HepG2 (cell line): ENCODE results near the gene GGA3. TPM values are rescaled to one million over a fixed set of nuclear protein-coding genes. Genes with fewer than 3 reads are reported as not detected.
A peak's percentile ranks its signal among the peaks of the same experiment; 100 is the strongest.

Experiments
- ATAC-seq: fragments of 200-7000 bp; cut with Tn5 transposase; 3 replicates; pipeline ENCODE4 v1.9.1; 2020; ENCODE audit warnings: mild to moderate bottlenecking, moderate library complexity
- BruUV-seq: library from RNA; stranded (reverse); fragments of 400-500 nt; replicated peaks from 2 replicates; lab custom pipeline; 2021; lab: Mats Ljungman, UMichigan
- CTCF ChIA-PET: fragments of 300-600 bp; formaldehyde crosslinking; extraction: SDS; loops from one replicate; lab custom pipeline; 2021; ENCODE audit warnings: low total read pairs, inconsistent platforms, low intra/inter-chr PET ratio; lab: Yijun Ruan, JAX
- POLR2A ChIA-PET: fragments of 350-600 bp; sonication (Branson Sonifier 250); formaldehyde crosslinking; loops from one replicate; lab custom pipeline; 2020; ENCODE audit warnings: antibody characterized with exemption, inconsistent platforms; lab: Yijun Ruan, JAX
- DNase-seq: peaks from one replicate; pipeline ENCODE4 v3.0.0-alpha.2; 2015; ENCODE audit warnings: low spot score
- FAIRE-seq: peaks from 3 replicates; lab custom pipeline; 2011; peaks lifted over from hg19 to GRCh38; lab: Jason Lieb, UNC
- H2AFZ ChIP-seq: one replicate; pipeline ENCODE4 v1.6.1; 2011; ENCODE audit warnings: low read length, inconsistent platforms
- H3K27ac ChIP-seq: fragments of 300-600 bp; 3 replicates; pipeline ENCODE4 v1.8.0; 2011; ENCODE audit warnings: mixed run types, mild to moderate bottlenecking, mixed read lengths, low read length, inconsistent platforms; ENCODE audit not compliant: insufficient read depth; ENCODE audit errors: extremely low read length
- H3K27me3 ChIP-seq, 2 experiments: fragments of 200-600 bp in 1 of 2; 2 replicates in 1 of 2; 3 replicates in 1 of 2; pipeline versions ENCODE4 v1.6.0 to v1.8.0; 2011; ENCODE audit warnings: low read length in 2 of 2, mild to moderate bottlenecking in 2 of 2, moderate library complexity in 2 of 2, inconsistent platforms in 1 of 2; ENCODE audit not compliant: insufficient read depth in 2 of 2, control insufficient read depth in 1 of 2
- H3K36me3 ChIP-seq, 2 experiments: fragments of 200-600 bp in 1 of 2; replicated peaks in 1 of 2; 2 replicates in 1 of 2; 3 replicates in 1 of 2; pipeline versions ENCODE4 v1.5.1 to v1.8.0; 2011; ENCODE audit warnings: low read length in 2 of 2, inconsistent platforms in 1 of 2; ENCODE audit not compliant: insufficient read depth in 2 of 2, control insufficient read depth in 1 of 2
- H3K4me1 ChIP-seq: 2 replicates; pipeline ENCODE4 v1.5.1; 2012; ENCODE audit warnings: low read length, inconsistent platforms; ENCODE audit not compliant: insufficient read depth
- H3K4me2 ChIP-seq: 2 replicates; pipeline ENCODE4 v1.6.0; 2011; ENCODE audit warnings: low read depth, low read length, inconsistent platforms
- H3K4me3 ChIP-seq, 3 experiments: fragments of 200-600 bp in 1 of 3; sonication (generic), shearing (Covaris generic) in 1 of 3; replicated peaks in 1 of 3; 2 replicates each; pipeline ENCODE4 v1.5.1; 2011 to 2016; ENCODE audit warnings: low read length in 3 of 3, inconsistent platforms in 2 of 3, low read depth in 2 of 3, mild to moderate bottlenecking in 2 of 3, control low read depth in 1 of 3, mixed read lengths in 1 of 3; ENCODE audit not compliant: insufficient read depth in 1 of 3
- H3K79me2 ChIP-seq: one replicate; pipeline ENCODE4 v1.6.1; 2011; ENCODE audit warnings: low read length, inconsistent platforms; ENCODE audit not compliant: insufficient read depth
- H3K9ac ChIP-seq: 2 replicates; pipeline ENCODE4 v1.6.0; 2011; ENCODE audit warnings: mild to moderate bottlenecking, low read depth, low read length, inconsistent platforms; ENCODE audit not compliant: insufficient read depth
- H3K9me3 ChIP-seq: 2 replicates; pipeline ENCODE4 v1.5.1; 2012; ENCODE audit warnings: mild to moderate bottlenecking, low read length
- H4K20me1 ChIP-seq: 2 replicates; pipeline ENCODE4 v1.6.0; 2011; ENCODE audit warnings: inconsistent platforms, mild to moderate bottlenecking, low read length, moderate library complexity; ENCODE audit not compliant: insufficient read depth
- AHR ChIP-seq: IDR thresholded peaks from 2 replicates; pipeline ENCODE4 v1.6.1; 2018; ENCODE audit warnings: missing genetic modification reagents, missing compliant biosample characterization
- ATF7-NPFF ChIP-seq: sonication (generic); formaldehyde crosslinking; IDR thresholded peaks from 2 replicates; pipeline ENCODE4 v1.8.1; 2023; ENCODE audit warnings: mild to moderate bottlenecking, low read depth, missing genetic modification reagents, moderate library complexity
- BCL6 ChIP-seq: IDR thresholded peaks from 2 replicates; pipeline ENCODE4 v1.6.1; 2016; ENCODE audit warnings: missing genetic modification reagents, missing compliant biosample characterization
- EP300 ChIP-seq, 3 experiments: sonication (generic) in 1 of 3; formaldehyde crosslinking in 1 of 3; IDR thresholded peaks; 2 replicates each; pipeline versions ENCODE4 v1.5.1 to v1.6.1; 2011 to 2020; ENCODE audit warnings: low read depth in 2 of 3, low read length in 2 of 3, borderline replicate concordance in 1 of 3, improper control_type of control experiment in 1 of 3, mild to moderate bottlenecking in 1 of 3, missing genetic modification reagents in 1 of 3, moderate library complexity in 1 of 3
- HDAC6 ChIP-seq: fragments of 200-600 bp; sonication (generic); IDR thresholded peaks from 2 replicates; pipeline ENCODE4 v1.7.0; 2017; ENCODE audit warnings: mild to moderate bottlenecking, antibody characterized with exemption, low read length, low read depth
- MATR3 ChIP-seq: sonication (generic); formaldehyde crosslinking; IDR thresholded peaks from 2 replicates; pipeline ENCODE4 v1.4.0; 2020; ENCODE audit warnings: missing genetic modification reagents
- SNRNP70 ChIP-seq: fragments of 200-400 bp; formaldehyde crosslinking; IDR thresholded peaks from 2 replicates; pipeline ENCODE4 v1.6.1; 2017; ENCODE audit warnings: mild to moderate bottlenecking, low read depth, low read length, moderate library complexity
- SRSF9 ChIP-seq: fragments of 200-400 bp; formaldehyde crosslinking; IDR thresholded peaks from 2 replicates; pipeline ENCODE4 v1.6.1; 2018; ENCODE audit warnings: borderline replicate concordance, mild to moderate bottlenecking, low read depth, low read length; ENCODE audit not compliant: insufficient read depth, poor library complexity, severe bottlenecking
- U2AF2 ChIP-seq: fragments of 200-400 bp; formaldehyde crosslinking; IDR thresholded peaks from 2 replicates; pipeline ENCODE4 v1.6.1; 2017; ENCODE audit warnings: low read depth, mild to moderate bottlenecking, low read length
- ZNF18 ChIP-seq: sonication (generic); formaldehyde crosslinking; IDR thresholded peaks from 2 replicates; pipeline ENCODE4 v1.8.0; 2022; ENCODE audit warnings: mild to moderate bottlenecking, missing genetic modification reagents; ENCODE audit not compliant: insufficient replicate concordance
- ZNF256 ChIP-seq: sonication (generic); formaldehyde crosslinking; conservative IDR thresholded peaks from 2 replicates; pipeline ENCODE4 v1.4.0; 2020; ENCODE audit warnings: missing genetic modification reagents
- ZNF264 ChIP-seq: sonication (generic); formaldehyde crosslinking; IDR thresholded peaks from 2 replicates; pipeline ENCODE4 v1.4.0; 2020; ENCODE audit warnings: missing genetic modification reagents
- ZNF333 ChIP-seq: sonication (generic); formaldehyde crosslinking; IDR thresholded peaks from 2 replicates; pipeline ENCODE4 v1.4.0; 2020; ENCODE audit warnings: mild to moderate bottlenecking, missing genetic modification reagents, borderline replicate concordance
- ZNF761 ChIP-seq: sonication (generic); formaldehyde crosslinking; conservative IDR thresholded peaks from 2 replicates; pipeline ENCODE4 v1.4.0; 2020; ENCODE audit warnings: mild to moderate bottlenecking, missing genetic modification reagents
- ZNF879 ChIP-seq: sonication (generic); formaldehyde crosslinking; IDR thresholded peaks from 2 replicates; pipeline ENCODE4 v1.8.1; 2023; ENCODE audit warnings: missing genetic modification reagents
- ZSCAN31 ChIP-seq: sonication (generic); formaldehyde crosslinking; IDR thresholded peaks from 2 replicates; pipeline ENCODE4 v1.5.0; 2020; ENCODE audit warnings: low read depth, mild to moderate bottlenecking, missing genetic modification reagents
- WGBS: methylation state at CpG from one replicate; pipeline ENCODE4 v1.1.6; 2017; ENCODE audit warnings: low lambda C conversion rate; 5-methylcytosine and 5-hydroxymethylcytosine counted together
- in situ Hi-C: cut with HindIII; loops from 2 replicates; pipeline ENCODE4 v1.10.0; 2017; ENCODE audit warnings: low pct_unique_long_range_greater_than_20kb; ENCODE audit not compliant: extremely low pct_ligation_motif_present
- intact Hi-C: fragments of 100-400 bp; cut with micrococcal nuclease; formaldehyde crosslinking; loops from one replicate; pipeline ENCODE4 v1.10.0; 2022; ENCODE audit not compliant: unreplicated experiment
- polyA plus RNA-seq, 8 experiments: library from polyadenylated mRNA; depleted of rRNA in 3 of 8; stranded (reverse) in 7 of 8; unstranded in 1 of 8; fragments of >200 nt; fragmentation: Illumina TruSeq in 4 of 8; extraction: Trizol in 4 of 8; gene quantifications; 2 replicates each; pipeline versions ENCODE4 v1.2.1 to v1.2.3, GENCODE V29; 2011 to 2016; ENCODE audit warnings: low read depth in 4 of 8, missing spikeins in 1 of 8, mixed read lengths in 1 of 8; ENCODE audit not compliant: insufficient read depth in 1 of 8
- total RNA-seq, 5 experiments: library from RNA; depleted of rRNA; stranded (reverse); fragments of >200 nt; fragmentation: Illumina TruSeq; extraction: Trizol; gene quantifications; 2 replicates each; pipeline ENCODE4 v1.2.3, GENCODE V29; 2016; ENCODE audit warnings: low read depth in 1 of 5
- TF ChIP-seq, protein P1 (sequence below): sonication (generic); formaldehyde crosslinking; IDR thresholded peaks from 2 replicates; pipeline ENCODE4 v1.5.0; 2020; ENCODE audit warnings: missing genetic modification reagents
- TF ChIP-seq, protein P2 (sequence below): sonication (generic); formaldehyde crosslinking; IDR thresholded peaks from 2 replicates; pipeline ENCODE4 v1.8.0; 2022; ENCODE audit warnings: low read depth, missing genetic modification reagents

GGA3 gene
- total and polyA plus RNA-seq, 2 of the 13 experiments (the other 11 are each of a cell fraction or from before 2014, with no cell fraction given) = 28.4 to 43.7 TPM

DNA sequence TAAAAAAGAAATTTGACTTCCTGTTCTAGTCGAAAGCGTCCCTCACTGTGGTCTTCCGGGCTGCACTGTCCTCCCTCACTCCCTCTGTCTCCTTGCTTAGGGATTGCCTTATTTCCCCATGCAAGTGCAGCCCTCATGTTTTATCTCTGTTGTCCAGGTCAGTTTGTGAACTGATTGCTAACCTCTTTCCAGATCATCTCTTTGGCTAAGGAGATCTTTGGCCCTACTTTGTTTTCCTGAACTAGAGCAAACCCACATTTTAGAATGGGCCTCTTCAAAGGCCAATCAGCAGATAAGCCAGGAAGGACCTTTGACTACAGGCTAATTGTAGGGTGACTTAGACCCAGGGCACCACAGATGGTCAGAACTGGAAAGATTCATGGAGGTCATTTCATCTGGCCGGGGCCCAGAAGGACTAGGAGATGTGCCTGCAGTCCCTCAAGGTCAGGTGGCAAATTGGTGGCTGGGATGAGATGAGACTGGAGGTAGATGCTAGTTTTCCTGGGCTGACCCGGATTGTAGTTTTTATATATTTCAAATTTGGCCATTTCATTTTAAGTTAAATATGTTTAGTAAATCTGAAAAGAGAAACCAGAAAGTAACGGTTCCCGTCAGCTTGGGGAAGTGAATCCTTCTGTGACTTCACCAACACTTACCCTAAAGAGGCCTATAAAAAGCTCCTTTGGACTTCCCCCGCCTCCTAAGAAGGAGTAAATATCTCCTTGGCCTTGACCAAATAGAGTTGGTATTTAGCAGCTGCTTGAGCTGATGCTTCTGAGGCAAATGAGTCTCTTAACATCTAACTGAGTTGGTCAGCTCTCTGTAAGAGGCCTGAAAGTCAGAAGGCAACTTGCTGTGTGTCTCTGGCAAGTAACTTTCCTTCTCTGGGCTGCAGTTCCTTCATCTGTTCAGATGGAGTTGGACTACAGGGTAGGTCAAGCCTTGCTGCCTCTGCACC is 34.1 kb upstream of the GGA3 start:
- Histone ChIP-seq H2AFZ (peak overlapping the region; percentile 43), H3K9me3 (no peaks in the 10 kb centered on the region), H3K27ac (peak overlapping the region; percentile 85), H3K36me3 (no peaks in the 10 kb centered on the region), H3K4me2 (peak overlapping the region; percentile 84), H3K4me3 (peak overlapping the region; percentile 43 to 58 (median 46)), H3K27me3 (no peaks in the 10 kb centered on the region), H3K9ac (peak overlapping the region; percentile 62), H3K79me2 (no peaks in the 10 kb centered on the region), H4K20me1 (no peaks in the 10 kb centered on the region), H3K4me1 (peaks cover 60% of the 10 kb centered on the region)
- TSS peak; percentile 92 for BruUV-seq
- DNase-seq (peak; percentile 98), FAIRE-seq (peak; percentile 96), ATAC-seq (peak; percentile 93)
- in situ Hi-C loops = no loop called here
- intact Hi-C loops = loop anchor here (1.0 kb wide), 1 partner anchor 14 kb away; no protein-coding TSS in a partner anchor
- POLR2A ChIA-PET = interaction anchor here (1.3 to 4.8 kb wide), 4 partner anchors 9 to 98 kb away, joined by 4 to 33 read pairs (median 7); partner anchors contain the start of gene MIF4GD
- WGBS = 13% methylated on average over 8 of the region's 8 CpGs
- CTCF ChIA-PET = interaction anchor here (0.8 kb wide), 1 partner anchor 109 kb away, joined by 3 read pairs; no protein-coding TSS in a partner anchor
- no peak for TF ChIP-seq SRSF9
- TF ChIP-seq, protein P1, sequence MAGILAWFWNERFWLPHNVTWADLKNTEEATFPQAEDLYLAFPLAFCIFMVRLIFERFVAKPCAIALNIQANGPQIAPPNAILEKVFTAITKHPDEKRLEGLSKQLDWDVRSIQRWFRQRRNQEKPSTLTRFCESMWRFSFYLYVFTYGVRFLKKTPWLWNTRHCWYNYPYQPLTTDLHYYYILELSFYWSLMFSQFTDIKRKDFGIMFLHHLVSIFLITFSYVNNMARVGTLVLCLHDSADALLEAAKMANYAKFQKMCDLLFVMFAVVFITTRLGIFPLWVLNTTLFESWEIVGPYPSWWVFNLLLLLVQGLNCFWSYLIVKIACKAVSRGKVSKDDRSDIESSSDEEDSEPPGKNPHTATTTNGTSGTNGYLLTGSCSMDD (CRISPR knock-in tag) = no peak
- TF ChIP-seq EP300 (IDR thresholded peaks at IDR 0.05; ENCODE audit: low read depth in 2 of 2, low read length in 2 of 2) = peak in 1 of 2 experiments; percentile 95; a peak in 2 of 4 replicates
- TF ChIP-seq EP300 (CRISPR knock-in tag; IDR thresholded peaks at IDR 0.05; ENCODE audit: borderline replicate concordance) = peak; percentile 83; the same call in 1 of the 2 replicates
- peak; percentile 62; the same call in 1 of the 2 replicates for TF ChIP-seq ZSCAN31 (CRISPR knock-in tag)
- TF ChIP-seq ZNF333 (CRISPR knock-in tag) = no peak
- TF ChIP-seq, protein P2, sequence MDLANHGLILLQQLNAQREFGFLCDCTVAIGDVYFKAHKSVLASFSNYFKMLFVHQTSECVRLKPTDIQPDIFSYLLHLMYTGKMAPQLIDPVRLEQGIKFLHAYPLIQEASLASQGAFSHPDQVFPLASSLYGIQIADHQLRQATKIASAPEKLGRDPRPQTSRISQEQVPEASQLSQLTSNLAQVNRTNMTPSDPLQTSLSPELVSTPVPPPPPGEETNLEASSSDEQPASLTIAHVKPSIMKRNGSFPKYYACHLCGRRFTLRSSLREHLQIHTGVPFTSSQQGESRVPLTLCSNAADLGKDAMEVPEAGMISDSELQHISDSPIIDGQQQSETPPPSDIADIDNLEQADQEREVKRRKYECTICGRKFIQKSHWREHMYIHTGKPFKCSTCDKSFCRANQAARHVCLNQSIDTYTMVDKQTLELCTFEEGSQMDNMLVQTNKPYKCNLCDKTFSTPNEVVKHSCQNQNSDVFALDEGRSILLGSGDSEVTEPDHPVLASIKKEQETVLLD (CRISPR knock-in tag) = no peak
- no peak; the same call in 1 of the 2 replicates for TF ChIP-seq AHR (CRISPR knock-in tag)
- TF ChIP-seq SNRNP70 = no peak
- TF ChIP-seq ATF7-NPFF (CRISPR knock-in tag) = no peak
- TF ChIP-seq ZNF18 (CRISPR knock-in tag) = no peak
- TF ChIP-seq ZNF879 (CRISPR knock-in tag) = no peak
- TF ChIP-seq HDAC6 = no peak
- TF ChIP-seq MATR3 (CRISPR knock-in tag) = no peak
- peak; percentile 96 for TF ChIP-seq ZNF264 (CRISPR knock-in tag)
- TF ChIP-seq ZNF761 (CRISPR knock-in tag) = peak; percentile 87
- peak; percentile 83; the same call in 1 of the 2 replicates for TF ChIP-seq BCL6 (CRISPR knock-in tag)
- no peak for TF ChIP-seq U2AF2
- TF ChIP-seq ZNF256 = no peak
